Left lung (tissue), 10 donors: ENCODE results near the gene EEPD1. TPM values are rescaled to one million over a fixed set of nuclear protein-coding genes. Genes with fewer than 3 reads are reported as not detected.
A peak's percentile ranks its signal among the peaks of the same experiment; 100 is the strongest.

Experiments
- ATAC-seq: fragments of 200-7000 bp; cut with Tn5 transposase; one replicate; pipeline ENCODE4 v1.9.1; 2020; ENCODE audit warnings: moderate library complexity
- DNase-seq, 4 donors: peaks; one replicate each; pipeline ENCODE4 v3.0.0-alpha.2; 2013 to 2020
- H3K27ac ChIP-seq, 2 donors: fragments of 200-600 bp; sonication (generic) in 1 of 2; one replicate each; pipeline versions ENCODE4 v1.5.0 to v1.8.0; 2020 to 2021
- H3K27me3 ChIP-seq, 2 donors: fragments of 200-600 bp; sonication (generic) in 1 of 2; one replicate each; pipeline versions ENCODE4 v1.5.0 to v1.8.0; 2020 to 2021
- H3K36me3 ChIP-seq, 2 donors: fragments of 200-600 bp; sonication (generic) in 1 of 2; one replicate each; pipeline versions ENCODE4 v1.5.0 to v1.8.0; 2020 to 2021
- H3K4me1 ChIP-seq, 2 donors: fragments of 200-600 bp; one replicate each; pipeline ENCODE4 v1.8.0; 2021
- H3K4me3 ChIP-seq, 2 donors: fragments of 200-600 bp; sonication (generic) in 1 of 2; one replicate each; pipeline versions ENCODE4 v1.5.0 to v1.8.0; 2020 to 2021; ENCODE audit warnings: mild to moderate bottlenecking in 1 of 2
- H3K9me3 ChIP-seq, 2 donors: fragments of 200-600 bp; sonication (generic) in 1 of 2; one replicate each; pipeline versions ENCODE4 v1.5.0 to v1.8.0; 2020 to 2021
- CTCF ChIP-seq, 2 donors: fragments of 200-600 bp; sonication (generic) in 1 of 2; IDR thresholded peaks; one replicate each; pipeline versions ENCODE4 v1.5.0 to v1.8.0; 2021; ENCODE audit warnings: antibody characterized with exemption in 2 of 2
- intact Hi-C, 2 donors: fragments of 100-400 bp; cut with DNase I; formaldehyde crosslinking; loops; one replicate each; pipeline versions ENCODE4 v1.11.2 to v1.14.2; 2022
- polyA plus RNA-seq, 6 donors: library from polyadenylated mRNA; unstranded; fragments of 120-200 nt; gene quantifications; one replicate each; pipeline ENCODE4 v1.2.1, GENCODE V29; 2013; ENCODE audit not compliant: insufficient read length in 6 of 6
- total RNA-seq, 2 donors: library from RNA; stranded (reverse); fragmentation: NEBNext Ultra II Directional; extraction: Animal tissue kit (Norgen Biotek cat#: 25700); gene quantifications; one replicate each; pipeline ENCODE4 v1.2.1, GENCODE V29; 2021
- donor health status: DM: no; HTN: yes; CAD: no.
- donor health status: DM: no; HTN: no; CAD: no.

Gene EEPD1
- total and polyA plus RNA-seq, 8 donors, result 7.8 to 22.8 (median 19.0) TPM

DNA sequence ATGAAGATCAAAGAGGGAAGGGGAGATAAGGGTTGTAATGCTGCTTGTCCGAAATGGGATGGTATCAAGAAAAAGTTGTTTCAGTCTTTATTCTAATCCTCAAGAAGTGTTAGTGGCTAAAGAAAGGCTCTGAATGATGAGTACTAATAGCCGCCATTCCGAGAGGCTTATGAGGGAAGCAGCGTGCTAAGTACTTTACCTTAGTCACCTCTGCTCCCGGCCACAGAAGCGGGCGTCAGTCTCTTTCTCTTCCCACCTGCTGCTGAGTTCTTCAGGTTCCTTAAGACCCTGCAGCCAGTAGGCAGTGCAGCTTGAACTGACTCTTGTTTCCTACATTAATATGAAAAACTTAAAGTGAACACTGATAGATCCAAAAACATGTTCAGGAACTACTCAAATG is 73.1 kb downstream of the EEPD1 start:
- no peak for TF ChIP-seq CTCF (IDR thresholded peaks at IDR 0.05)
- DNase-seq, result no peak

DNA sequence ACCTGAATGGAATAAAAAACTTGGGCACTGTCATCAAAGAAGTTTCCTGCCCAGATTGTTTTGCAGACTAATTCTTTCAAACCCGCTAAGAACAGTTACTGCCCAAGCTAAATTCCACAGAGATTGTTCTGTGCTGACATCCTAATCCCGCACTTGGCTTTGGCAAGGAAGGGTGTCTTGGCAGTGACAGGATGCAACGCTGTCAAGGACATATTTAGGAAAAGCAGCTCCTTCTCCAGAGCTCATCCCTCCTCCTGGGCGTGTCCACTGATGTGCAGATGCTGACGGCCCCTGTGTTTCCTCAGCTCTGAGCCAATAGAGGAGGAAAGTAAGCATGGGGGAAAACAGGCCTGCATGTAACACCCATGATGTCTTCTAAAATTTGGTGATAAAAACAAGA is 74.2 kb downstream of the EEPD1 start:
- intact Hi-C loops, result no loop called here
- TF ChIP-seq CTCF (IDR thresholded peaks at IDR 0.05), result no peak
- Histone ChIP-seq H3K27ac (peak overlapping the region in 1 of 2 donors; percentile 14), H3K36me3 (no peaks in the 10 kb centered on the region), H3K9me3 (no peaks in the 10 kb centered on the region), H3K4me1 (peaks cover 0 to 9% of the 10 kb centered on the region in 2 donors), H3K27me3 (no peaks in the 10 kb centered on the region), H3K4me3 (no peak overlapping the region)
- ATAC-seq, result peak; percentile 47
- DNase-seq, result peak in 1 of 4 donors; percentile 41

More for the DNA sequence above, 73.1 kb downstream of the EEPD1 start:
- no peak for ATAC-seq
- Histone ChIP-seq H3K4me3 (no peak overlapping the region), H3K27ac (no peak overlapping the region), H3K9me3 (no peaks in the 10 kb centered on the region), H3K36me3 (no peaks in the 10 kb centered on the region), H3K27me3 (no peaks in the 10 kb centered on the region), H3K4me1 (peaks cover 0 to 9% of the 10 kb centered on the region in 2 donors)
- intact Hi-C loops, result no loop called here

GRCh38 chr7:36228039-36228438 is 75.0 kb downstream of the EEPD1 start:
- DNase-seq (no peak), ATAC-seq (no peak)
- H3K36me3 ChIP-seq, result no peaks in the 10 kb centered on the region
- no peaks in the 10 kb centered on the region for H3K27me3 ChIP-seq
- no peak for TF ChIP-seq CTCF (IDR thresholded peaks at IDR 0.05)
- no peak overlapping the region for H3K27ac ChIP-seq
- intact Hi-C loops, result no loop called here
- H3K9me3 ChIP-seq, result no peaks in the 10 kb centered on the region
- H3K4me1 ChIP-seq, result peaks cover 0 to 9% of the 10 kb centered on the region in 2 donors
- H3K4me3 ChIP-seq, result no peak overlapping the region

DNA sequence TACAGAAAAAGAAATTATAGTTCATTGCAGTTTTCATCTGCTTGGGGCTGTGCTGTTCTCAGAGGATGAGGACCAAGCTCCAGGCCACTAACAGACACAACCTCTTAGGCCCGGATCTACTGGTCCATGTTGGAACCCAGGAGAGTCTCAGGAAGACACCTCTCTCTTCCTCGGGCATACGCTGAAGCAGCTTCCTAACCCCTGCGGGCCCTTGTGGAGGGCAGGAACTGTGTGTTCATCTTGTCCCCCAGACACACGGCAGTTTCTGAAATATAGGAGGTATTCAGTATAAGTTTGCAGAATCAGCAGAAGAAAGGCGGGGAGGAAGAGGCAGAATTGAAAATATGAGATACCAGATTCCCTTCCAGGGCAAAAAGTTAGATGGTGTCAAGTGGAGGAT is 78.4 kb downstream of the EEPD1 start:
- no peak overlapping the region for H3K27ac ChIP-seq
- ATAC-seq (no peak), DNase-seq (no peak)
- H3K4me3 ChIP-seq, result no peak overlapping the region
- no peak for TF ChIP-seq CTCF (IDR thresholded peaks at IDR 0.05)
- no peaks in the 10 kb centered on the region for H3K9me3 ChIP-seq
- no peaks in the 10 kb centered on the region for H3K36me3 ChIP-seq
- no peaks in the 10 kb centered on the region for H3K27me3 ChIP-seq
- intact Hi-C loops, result no loop called here
- H3K4me1 ChIP-seq, result peaks cover 0 to 8% of the 10 kb centered on the region in 2 donors

DNA sequence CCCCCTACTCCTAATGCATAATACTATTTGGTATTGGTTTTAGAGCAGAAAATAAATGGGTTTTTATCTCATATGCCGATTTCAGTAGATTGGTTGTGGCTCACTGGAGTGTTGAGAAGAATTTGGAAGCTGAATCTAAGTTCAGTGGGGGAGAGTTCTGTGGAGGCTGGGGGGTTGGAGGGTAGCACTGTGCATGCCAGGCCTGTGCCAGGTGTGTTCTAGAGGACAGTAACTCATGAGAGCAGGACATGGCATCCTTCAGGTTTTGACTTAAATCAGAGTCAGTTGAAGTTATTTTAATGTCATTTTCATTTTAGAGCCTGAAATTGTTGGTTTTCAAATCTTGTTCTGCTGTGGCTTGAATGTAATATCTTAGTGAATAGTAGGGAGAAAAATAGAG is 79.5 kb downstream of the EEPD1 start:
- DNase-seq, result no peak
- intact Hi-C loops, result no loop called here
- TF ChIP-seq CTCF (IDR thresholded peaks at IDR 0.05), result no peak
- Histone ChIP-seq H3K9me3 (no peaks in the 10 kb centered on the region), H3K36me3 (no peaks in the 10 kb centered on the region), H3K27me3 (no peaks in the 10 kb centered on the region), H3K4me1 (no peaks in the 10 kb centered on the region), H3K27ac (no peak overlapping the region), H3K4me3 (no peak overlapping the region)
- no peak for ATAC-seq
